B cell (primary cell): ENCODE results near the gene ERMAP. TPM values are rescaled to one million over a fixed set of nuclear protein-coding genes. Genes with fewer than 3 reads are reported as not detected.
"Not testable (repeated sequence)": the region's sequence is repeated elsewhere in the genome, so short reads cannot be mapped to it uniquely, and the experiment has no call there.

Experiments used
- ATAC-seq: fragments of 200-7000 bp; cut with Tn5 transposase; one replicate; pipeline ENCODE4 v1.10.0; 2021; ENCODE audit warnings: low read depth, mild to moderate bottlenecking, moderate number of reproducible peaks, moderate library complexity
- CTCF ChIA-PET: fragments of 350-600 bp; sonication (Branson Sonifier 250); formaldehyde crosslinking; loops from one replicate; lab custom pipeline; 2021; ENCODE audit warnings: antibody characterized with exemption, inconsistent platforms; lab: Charles Lee
- POLR2A ChIA-PET: fragments of 350-600 bp; sonication (Branson Sonifier 250); formaldehyde crosslinking; loops from one replicate; lab custom pipeline; 2021; ENCODE audit warnings: antibody characterized with exemption; lab: Charles Lee
- DNase-seq: peaks from one replicate; pipeline ENCODE4 v3.0.0; 2013
- H2AFZ ChIP-seq: 2 replicates; pipeline ENCODE4 v1.6.1; 2012; ENCODE audit warnings: mild to moderate bottlenecking, low read depth, low read length; ENCODE audit not compliant: insufficient read depth, poor library complexity, severe bottlenecking
- H3K27ac ChIP-seq, 2 donors: 1 replicate in 1 of 2; 2 replicates in 1 of 2; pipeline ENCODE4 v1.5.1; 2012 to 2013; ENCODE audit warnings: low read length in 2 of 2, mild to moderate bottlenecking in 2 of 2, moderate library complexity in 1 of 2
- H3K27me3 ChIP-seq, 4 experiments: fragments of 200-600 bp in 1 of 4; sonication (generic) in 1 of 4; replicated peaks in 1 of 4; 1 replicate in 2 of 4; 2 replicates in 2 of 4; pipeline versions ENCODE4 v1.6.1 to v1.7.0; 2013 to 2016; ENCODE audit warnings: low read length in 3 of 4, mild to moderate bottlenecking in 2 of 4, mixed read lengths in 1 of 4, moderate library complexity in 1 of 4; ENCODE audit not compliant: insufficient read depth in 4 of 4, control insufficient read depth in 3 of 4; ENCODE audit errors: control extremely low read depth in 1 of 4
- H3K36me3 ChIP-seq, 2 experiments: replicated peaks in 1 of 2; 1 replicate in 1 of 2; 2 replicates in 1 of 2; pipeline versions ENCODE4 v1.6.1 to v1.7.1; 2013; ENCODE audit warnings: low read length in 1 of 2; ENCODE audit not compliant: insufficient read depth in 2 of 2, control insufficient read depth in 1 of 2; ENCODE audit errors: control extremely low read depth in 1 of 2, extremely low read depth in 1 of 2
- H3K4me1 ChIP-seq, 2 donors: fragments of 200-600 bp in 1 of 2; sonication (generic) in 1 of 2; 1 replicate in 1 of 2; 2 replicates in 1 of 2; pipeline versions ENCODE4 v1.5.1 to v1.6.1; 2013 to 2017; ENCODE audit warnings: low read length in 2 of 2; ENCODE audit not compliant: control insufficient read depth in 2 of 2, insufficient read depth in 2 of 2
- H3K4me2 ChIP-seq: replicated peaks from 2 replicates; pipeline ENCODE3; 2012; ENCODE audit warnings: mild to moderate bottlenecking, low read depth, low read length; ENCODE audit not compliant: poor library complexity, severe bottlenecking
- H3K4me3 ChIP-seq, 5 experiments: fragments of 200-600 bp in 1 of 5; sonication (generic) in 1 of 5; 1 replicate in 3 of 5; 2 replicates in 2 of 5; pipeline versions ENCODE4 v1.5.1 to v1.7.0; 2011 to 2016; ENCODE audit warnings: low read length in 4 of 5, mild to moderate bottlenecking in 4 of 5, low read depth in 2 of 5, control low read depth in 1 of 5, moderate library complexity in 1 of 5; ENCODE audit not compliant: insufficient read depth in 1 of 5; ENCODE audit errors: control extremely low read depth in 1 of 5, extremely low read depth in 1 of 5
- H3K79me2 ChIP-seq: fragments of 200-600 bp; sonication (generic); one replicate; pipeline ENCODE4 v1.6.0; 2016; ENCODE audit warnings: low read length; ENCODE audit not compliant: control insufficient read depth, insufficient read depth
- H3K9ac ChIP-seq: fragments of 200-600 bp; sonication (generic); 2 replicates; pipeline ENCODE4 v1.6.1; 2017; ENCODE audit warnings: mild to moderate bottlenecking, low read length, moderate library complexity
- H3K9me3 ChIP-seq, 3 donors: one replicate each; pipeline versions ENCODE4 v1.6.1 to v1.7.1; 2013; ENCODE audit warnings: low read length in 2 of 3; ENCODE audit not compliant: control insufficient read depth in 2 of 3, insufficient read depth in 1 of 3; ENCODE audit errors: control extremely low read depth in 1 of 3
- H4K20me1 ChIP-seq: 2 replicates; pipeline ENCODE4 v1.6.0; 2012; ENCODE audit warnings: mild to moderate bottlenecking, low read length; ENCODE audit not compliant: insufficient read depth, control insufficient read depth, poor library complexity, severe bottlenecking
- H3K27ac Mint-ChIP-seq: one replicate; pipeline ENCODE4 v1.8.0; 2021; ENCODE audit warnings: mixed read lengths
- H3K27me3 Mint-ChIP-seq: one replicate; pipeline ENCODE4 v1.8.0; 2021; ENCODE audit warnings: mixed read lengths
- H3K4me1 Mint-ChIP-seq: one replicate; pipeline ENCODE4 v1.8.0; 2021; ENCODE audit warnings: mixed read lengths
- H3K4me3 Mint-ChIP-seq: one replicate; pipeline ENCODE4 v1.8.0; 2021; ENCODE audit warnings: mixed read lengths
- H3K9me3 Mint-ChIP-seq: one replicate; pipeline ENCODE4 v1.8.0; 2022; ENCODE audit warnings: mixed read lengths; ENCODE audit not compliant: insufficient read depth
- CTCF ChIP-seq: fragments of 200-600 bp; IDR thresholded peaks from one replicate; pipeline ENCODE4 v1.8.0; 2022; ENCODE audit warnings: antibody characterized with exemption, mild to moderate bottlenecking
- EZH2 ChIP-seq: IDR thresholded peaks from 2 replicates; pipeline ENCODE4 v1.6.1; 2012; ENCODE audit warnings: borderline replicate concordance, low read depth, mild to moderate bottlenecking, moderate library complexity, low read length; ENCODE audit not compliant: insufficient read depth, poor library complexity, severe bottlenecking
- WGBS: methylation state at CpG from one replicate; pipeline ENCODE4 v1.1.5; 2013; ENCODE audit warnings: missing lambda C conversion rate; ENCODE audit not compliant: insufficient coverage; 5-methylcytosine and 5-hydroxymethylcytosine counted together
- intact Hi-C: fragments of 100-400 bp; cut with micrococcal nuclease; formaldehyde crosslinking; loops from one replicate; pipeline ENCODE4 v1.10.0; 2022
- polyA plus RNA-seq: library from polyadenylated mRNA; depleted of rRNA; stranded (reverse); fragments of >200 nt; gene quantifications from 2 replicates; pipeline ENCODE4 v1.2.3, GENCODE V29; 2012
- total RNA-seq, 2 donors: library from RNA; stranded (reverse); fragments of 120-200 nt in 1 of 2; gene quantifications; 1 replicate in 1 of 2; 2 replicates in 1 of 2; pipeline versions ENCODE4 v1.2.3 to v1.2.4, GENCODE V29; 2013 to 2022

Gene ERMAP
- total and polyA plus RNA-seq, 2 donors (not counting 1 experiment from before 2014, with no cell fraction given) = 4.9 to 13.1 TPM

GRCh38 chr1:42861014-42861399 lies 44.1 kb downstream of the ERMAP start:
- Histone ChIP-seq H3K9me3 (peaks cover 0 to 12% (median 8%) of the 10 kb centered on the region in 3 donors), H3K4me1 (no peaks in the 10 kb centered on the region), H3K79me2 (no peaks in the 10 kb centered on the region), H3K4me3 (no peak overlapping the region), H3K4me2 (no peak overlapping the region), H4K20me1 (no peaks in the 10 kb centered on the region), H3K9ac (no peak overlapping the region), H3K36me3 (no peaks in the 10 kb centered on the region), H2AFZ (no peak overlapping the region), H3K27me3 (peaks cover 0 to 19% (median 10%) of the 10 kb centered on the region in 4 experiments), H3K27ac (no peak overlapping the region)
- ATAC-seq = no peak
- Mint-ChIP-seq H3K27ac (no peak overlapping the region), H3K4me1 (no peaks in the 10 kb centered on the region), H3K4me3 (no peak overlapping the region), H3K27me3 (peaks cover 33% of the 10 kb centered on the region), H3K9me3 (no peaks in the 10 kb centered on the region)
- no peak for DNase-seq
- intact Hi-C loops = no loop called here
- ChIA-PET CTCF (no interaction called here), POLR2A (no interaction called here)
- TF ChIP-seq CTCF (no peak), EZH2 (no peak)

GRCh38 chr1:42866549-42866948 lies 49.6 kb downstream of the ERMAP start:
- H3K9me3 Mint-ChIP-seq = no peaks in the 10 kb centered on the region
- TF ChIP-seq CTCF (no peak), EZH2 (no peak)
- no peak overlapping the region for H3K4me3 Mint-ChIP-seq
- ChIA-PET CTCF (no interaction called here), POLR2A (no interaction called here)
- Histone ChIP-seq H3K4me1 (no peaks in the 10 kb centered on the region), H3K27me3 (peaks cover 0 to 7% (median 2%) of the 10 kb centered on the region in 4 experiments), H3K27ac (no peak overlapping the region), H3K9ac (no peak overlapping the region), H3K36me3 (no peaks in the 10 kb centered on the region), H3K9me3 (no peaks in the 10 kb centered on the region), H3K4me2 (no peak overlapping the region), H3K79me2 (no peaks in the 10 kb centered on the region), H4K20me1 (no peaks in the 10 kb centered on the region), H2AFZ (no peak overlapping the region), H3K4me3 (no peak overlapping the region)
- peaks cover 25% of the 10 kb centered on the region for H3K27me3 Mint-ChIP-seq
- no peaks in the 10 kb centered on the region for H3K4me1 Mint-ChIP-seq
- no peak overlapping the region for H3K27ac Mint-ChIP-seq
- WGBS = no CpG with 5 or more reads among the region's 5 CpGs
- ATAC-seq = no peak
- no peak for DNase-seq
- intact Hi-C loops = no loop called here

- intact Hi-C loops, H3K4me1 ChIP-seq, H3K4me1 Mint-ChIP-seq, H3K36me3 ChIP-seq, H3K4me3 ChIP-seq, H3K4me2 ChIP-seq, H3K27me3 ChIP-seq, POLR2A ChIA-PET, H2AFZ ChIP-seq, DNase-seq, H3K27ac Mint-ChIP-seq, H4K20me1 ChIP-seq, H3K9me3 ChIP-seq, H3K9me3 Mint-ChIP-seq, CTCF ChIA-PET, H3K4me3 Mint-ChIP-seq, ATAC-seq, H3K79me2 ChIP-seq, H3K27ac ChIP-seq, H3K9ac ChIP-seq: not testable (repeated sequence)
- WGBS = 100% methylated on average over 1 of the region's 4 CpGs
- H3K27me3 Mint-ChIP-seq = peaks cover 12% of the 10 kb centered on the region
These were observed 51.5 kb downstream of the ERMAP start for GRCh38 chr1:42868466-42868865.
